DOHH2 (cell line): Measurements from ENCODE around the gene GFPT2.

Experiments used
- EZH2phosphoT487 ChIP-seq: fragments of 200-600 bp; sonication (generic); IDR thresholded peaks from 2 replicates; pipeline ENCODE4 v1.6.1; 2017; ENCODE audit warnings: borderline replicate concordance, mild to moderate bottlenecking, antibody characterized with exemption, low read length, moderate library complexity, mixed read lengths
- TF ChIP-seq, protein P1 (sequence below): fragments of 200-600 bp; sonication (generic); IDR thresholded peaks from one replicate; pipeline ENCODE4 v1.5.1; 2014; ENCODE audit warnings: antibody characterized with exemption, mild to moderate bottlenecking, low read depth, low read length; ENCODE audit not compliant: poor library complexity, severe bottlenecking

DNA sequence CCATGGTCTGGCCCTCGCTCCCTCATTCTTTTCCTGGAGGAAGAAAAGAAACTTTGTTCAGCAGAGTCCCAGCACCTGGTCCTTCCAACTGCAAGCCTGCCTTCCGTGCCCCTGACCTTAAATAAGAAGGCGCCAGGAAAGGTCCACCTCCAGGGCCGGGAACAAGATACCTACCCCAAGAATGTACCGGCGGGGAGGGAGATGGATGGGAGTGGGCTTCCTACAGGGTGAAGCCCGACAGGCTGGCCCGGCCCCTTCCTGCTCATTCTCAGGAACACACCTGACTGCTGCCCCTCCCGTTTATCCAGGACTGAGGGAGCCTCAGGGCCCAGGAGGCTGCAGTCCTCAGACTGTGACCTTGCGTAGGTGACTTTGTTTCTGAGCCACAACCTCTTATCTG, 27.3 kb upstream of the GFPT2 start:
- TF ChIP-seq, protein P1, sequence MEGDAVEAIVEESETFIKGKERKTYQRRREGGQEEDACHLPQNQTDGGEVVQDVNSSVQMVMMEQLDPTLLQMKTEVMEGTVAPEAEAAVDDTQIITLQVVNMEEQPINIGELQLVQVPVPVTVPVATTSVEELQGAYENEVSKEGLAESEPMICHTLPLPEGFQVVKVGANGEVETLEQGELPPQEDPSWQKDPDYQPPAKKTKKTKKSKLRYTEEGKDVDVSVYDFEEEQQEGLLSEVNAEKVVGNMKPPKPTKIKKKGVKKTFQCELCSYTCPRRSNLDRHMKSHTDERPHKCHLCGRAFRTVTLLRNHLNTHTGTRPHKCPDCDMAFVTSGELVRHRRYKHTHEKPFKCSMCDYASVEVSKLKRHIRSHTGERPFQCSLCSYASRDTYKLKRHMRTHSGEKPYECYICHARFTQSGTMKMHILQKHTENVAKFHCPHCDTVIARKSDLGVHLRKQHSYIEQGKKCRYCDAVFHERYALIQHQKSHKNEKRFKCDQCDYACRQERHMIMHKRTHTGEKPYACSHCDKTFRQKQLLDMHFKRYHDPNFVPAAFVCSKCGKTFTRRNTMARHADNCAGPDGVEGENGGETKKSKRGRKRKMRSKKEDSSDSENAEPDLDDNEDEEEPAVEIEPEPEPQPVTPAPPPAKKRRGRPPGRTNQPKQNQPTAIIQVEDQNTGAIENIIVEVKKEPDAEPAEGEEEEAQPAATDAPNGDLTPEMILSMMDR, result no peak
- no peak for TF ChIP-seq EZH2phosphoT487
